GM21515 (cell line): ENCODE results near the gene SBK3.
"Not testable (repeated sequence)": the region's sequence is repeated elsewhere in the genome, so short reads cannot be mapped to it uniquely, and the experiment has no call there.

Experiments
- ATAC-seq: cut with Tn5 transposase; IDR thresholded peaks from one replicate; pipeline ENCODE4 v1.9.1; 2021; ENCODE audit not compliant: unreplicated experiment

Gene SBK3

GRCh38 chr19:55576746-55577145 is 31.4 kb upstream of the SBK3 start:
- ATAC-seq: no peak

GRCh38 chr19:55573929-55574328 is 28.6 kb upstream of the SBK3 start:
- ATAC-seq: not testable (repeated sequence)

GRCh38 chr19:55569477-55569876 is 24.1 kb upstream of the SBK3 start:
- ATAC-seq: not testable (repeated sequence)

- ATAC-seq: no peak
Measured at GRCh38 chr19:55567708-55568328, 22.5 kb upstream of the SBK3 start.

GRCh38 chr19:55566823-55567222 is 21.5 kb upstream of the SBK3 start:
- no peak for ATAC-seq

GRCh38 chr19:55563261-55563690 is 17.9 kb upstream of the SBK3 start:
- ATAC-seq: no peak

GRCh38 chr19:55559684-55560083 is 14.3 kb upstream of the SBK3 start:
- ATAC-seq: no peak

GRCh38 chr19:55554741-55555152 is 9.4 kb upstream of the SBK3 start:
- ATAC-seq: no peak

- ATAC-seq: no peak
Measured at GRCh38 chr19:55554302-55554701, 9.0 kb upstream of the SBK3 start.

- no peak for ATAC-seq
Measured at GRCh38 chr19:55553217-55554182, 8.2 kb upstream of the SBK3 start.

- no peak for ATAC-seq
Measured at GRCh38 chr19:55552620-55553019, 7.3 kb upstream of the SBK3 start.

- ATAC-seq: no peak
Measured at GRCh38 chr19:55552206-55552605, 6.9 kb upstream of the SBK3 start.

- ATAC-seq: no peak
Measured at GRCh38 chr19:55550321-55550650, 4.9 kb upstream of the SBK3 start.

GRCh38 chr19:55549500-55550320 is 4.4 kb upstream of the SBK3 start:
- no peak for ATAC-seq

GRCh38 chr19:55546822-55547614 is 1.7 kb upstream of the SBK3 start:
- no peak for ATAC-seq

- no peak for ATAC-seq
Measured at GRCh38 chr19:55546011-55546410, 668 bp upstream of the SBK3 start.

GRCh38 chr19:55544776-55545439 is 435 bp downstream of the SBK3 start:
- ATAC-seq: no peak

GRCh38 chr19:55544014-55544413 is 1.3 kb downstream of the SBK3 start:
- ATAC-seq: no peak

GRCh38 chr19:55543567-55543966 is 1.8 kb downstream of the SBK3 start:
- ATAC-seq: no peak

GRCh38 chr19:55542292-55542855 is 3.0 kb downstream of the SBK3 start:
- ATAC-seq: no peak
